ENCODE results near the gene SERPINB4.

Gene SERPINB4

DNA sequence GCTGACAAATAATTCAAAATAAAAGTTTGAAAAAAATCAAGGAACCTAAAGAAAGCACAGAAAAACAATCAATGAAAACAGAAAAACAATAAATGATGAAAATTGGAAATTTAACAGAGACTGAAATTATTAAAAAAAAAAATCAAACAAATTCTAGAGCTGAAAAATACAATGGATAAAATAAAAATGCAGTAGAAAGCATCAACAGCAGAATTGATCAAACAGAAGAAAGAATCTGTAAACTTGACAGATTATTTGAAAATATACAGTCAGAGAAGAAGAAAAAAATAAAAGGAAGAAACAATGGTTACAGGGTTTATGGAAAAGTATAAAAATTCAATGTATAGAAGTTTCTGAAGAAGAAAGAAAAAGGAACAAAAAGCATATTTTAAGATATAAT, 16.2 kb downstream of the SERPINB4 start:
- no peak for DNase-seq (ENCODE audit: low read depth)

DNA sequence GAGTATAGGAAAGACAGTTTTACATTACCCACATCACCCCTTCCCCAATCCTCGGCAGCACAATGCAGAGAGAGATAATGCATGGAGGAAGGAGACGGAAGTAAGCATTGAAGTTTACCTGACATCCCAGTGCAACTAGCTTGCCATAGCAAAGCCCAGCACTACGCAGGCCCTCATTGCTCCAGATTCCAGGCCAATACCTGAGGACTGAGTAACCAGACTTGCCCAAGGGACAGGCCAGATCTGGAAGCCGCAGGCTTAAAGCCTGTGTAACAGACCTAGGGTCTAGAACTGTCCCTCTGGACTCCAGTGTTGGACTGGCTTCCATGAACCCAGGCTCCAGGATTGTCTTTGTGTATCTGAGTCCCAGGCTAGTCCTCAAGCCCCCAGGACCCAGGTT, 17.6 kb downstream of the SERPINB4 start:
- no peak for DNase-seq (ENCODE audit: low read depth)

GRCh38 chr18:63624863-63625262, 19.2 kb downstream of the SERPINB4 start:
- no peak for DNase-seq (ENCODE audit: low read depth)

GRCh38 chr18:63619661-63620060, 24.4 kb downstream of the SERPINB4 start:
- no peak for DNase-seq (ENCODE audit: low read depth)

DNA sequence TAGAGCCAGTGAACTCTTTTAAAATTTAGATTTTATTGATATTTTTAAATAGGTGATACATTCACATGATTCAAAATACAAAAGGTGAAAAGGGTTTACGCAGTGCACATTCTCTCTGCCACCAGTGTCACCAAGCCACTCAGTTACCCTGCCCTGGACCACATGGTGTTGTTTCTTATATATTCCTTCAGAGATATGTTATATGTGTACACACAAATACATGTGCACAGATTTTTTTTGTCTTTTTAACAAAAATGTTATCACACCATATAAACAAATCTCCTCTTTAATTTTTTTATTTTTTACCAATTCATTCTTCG, 26.2 kb downstream of the SERPINB4 start:
- DNase-seq (ENCODE audit: low read depth) = no peak

DNA sequence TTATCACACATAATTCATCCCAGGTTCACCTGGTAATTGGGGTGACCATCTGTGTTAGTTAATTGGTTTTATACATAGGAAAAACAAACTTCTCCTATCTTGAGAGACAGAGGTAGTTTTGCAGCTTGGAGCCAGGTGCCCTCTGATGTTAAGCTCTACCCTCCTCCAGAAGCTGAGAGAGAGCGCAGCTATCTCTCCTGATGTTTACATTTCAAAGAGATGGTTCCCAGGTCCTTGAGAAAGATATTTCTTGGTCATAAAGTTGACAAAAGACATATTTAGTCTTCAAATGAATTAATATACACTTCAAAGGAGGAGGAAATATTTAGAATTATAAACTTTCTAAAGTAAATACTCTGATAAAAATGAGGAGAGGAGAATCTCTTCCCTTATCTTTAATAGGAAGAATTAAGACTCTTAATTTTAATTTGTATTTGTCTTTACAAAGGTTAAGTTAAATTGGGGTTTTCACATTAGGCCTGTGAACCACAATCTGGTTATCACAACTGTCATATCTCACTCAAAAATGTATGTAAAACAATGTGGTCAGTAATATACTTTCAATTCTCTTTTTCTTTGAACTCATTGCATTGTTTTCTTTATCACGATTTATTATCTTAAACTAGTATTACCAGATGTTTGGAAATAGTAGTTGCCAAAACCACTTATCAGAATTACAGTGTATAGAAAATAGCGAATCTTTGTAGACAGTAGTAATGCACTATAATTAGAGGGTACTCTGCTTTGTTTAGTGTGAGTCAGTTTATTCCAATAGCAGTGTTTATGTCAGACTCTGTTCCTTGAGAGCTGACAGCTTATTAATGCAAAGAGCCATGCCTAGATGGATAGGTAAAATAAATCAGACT, 26.8 kb downstream of the SERPINB4 start:
- DNase-seq (ENCODE audit: low read depth) = no peak

GRCh38 chr18:63613420-63613819, 30.6 kb downstream of the SERPINB4 start:
- no peak for DNase-seq (ENCODE audit: low read depth)

- DNase-seq (ENCODE audit: low read depth) = no peak
Observed at GRCh38 chr18:63606526-63606925, 37.5 kb downstream of the SERPINB4 start.

- DNase-seq (ENCODE audit: low read depth) = no peak
Observed at GRCh38 chr18:63604791-63605567, 39.1 kb downstream of the SERPINB4 start.

- no peak for DNase-seq (ENCODE audit: low read depth)
Observed at GRCh38 chr18:63603772-63604171, 40.3 kb downstream of the SERPINB4 start.

DNA sequence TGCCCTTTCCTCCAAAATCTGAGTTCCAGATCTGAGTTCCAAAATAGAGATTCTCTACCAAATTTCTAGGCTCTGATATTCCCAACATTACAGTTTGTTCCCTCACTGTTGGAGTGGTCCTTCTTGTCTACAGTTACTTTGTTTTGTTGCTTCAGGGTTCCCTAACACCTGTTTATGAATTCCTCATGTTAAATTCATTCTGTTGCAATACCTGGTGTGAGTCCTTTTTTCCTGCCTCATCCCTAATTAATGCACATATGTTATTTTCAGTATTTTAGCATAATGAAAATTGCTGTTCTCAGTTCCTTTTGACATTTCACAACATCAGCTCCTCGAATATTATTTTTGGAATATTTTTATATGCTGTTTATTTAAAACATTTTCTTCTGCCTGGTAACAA, 40.7 kb downstream of the SERPINB4 start:
- DNase-seq (ENCODE audit: low read depth) = no peak

DNA sequence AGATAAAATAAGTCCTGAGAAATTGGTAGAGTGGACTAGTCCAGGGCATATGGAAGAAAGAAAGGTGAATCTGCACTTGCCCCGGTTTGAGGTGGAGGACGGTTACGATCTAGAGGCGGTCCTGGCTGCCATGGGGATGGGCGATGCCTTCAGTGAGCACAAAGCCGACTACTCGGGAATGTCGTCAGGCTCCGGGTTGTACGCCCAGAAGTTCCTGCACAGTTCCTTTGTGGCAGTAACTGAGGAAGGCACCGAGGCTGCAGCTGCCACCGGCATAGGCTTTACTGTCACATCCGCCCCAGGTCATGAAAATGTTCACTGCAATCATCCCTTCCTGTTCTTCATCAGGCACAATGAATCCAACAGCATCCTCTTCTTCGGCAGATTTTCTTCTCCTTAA, 47.1 kb downstream of the SERPINB4 start:
- DNase-seq (ENCODE audit: low read depth) = no peak

- no peak for DNase-seq (ENCODE audit: low read depth)
Observed at GRCh38 chr18:63592471-63592870, 51.6 kb downstream of the SERPINB4 start.

DNA sequence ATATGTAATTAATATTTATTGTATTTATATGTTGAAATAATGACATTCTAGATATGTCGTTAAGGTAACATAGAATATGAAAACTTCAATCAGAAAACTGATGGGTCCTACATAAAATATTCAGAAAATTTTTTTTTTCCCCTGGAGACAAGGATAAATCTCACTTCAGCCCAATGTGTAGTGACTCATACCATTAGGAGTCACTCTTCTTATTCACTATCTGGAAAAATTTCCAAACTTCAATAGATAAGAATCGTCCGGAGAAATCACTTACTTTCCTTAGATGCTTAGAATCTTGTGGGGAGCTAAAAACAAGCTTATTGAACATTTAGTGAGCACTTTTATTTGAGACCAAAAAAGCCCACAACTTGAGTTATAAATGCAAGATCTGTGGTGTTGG, 52.3 kb downstream of the SERPINB4 start:
- DNase-seq (ENCODE audit: low read depth) = no peak

DNA sequence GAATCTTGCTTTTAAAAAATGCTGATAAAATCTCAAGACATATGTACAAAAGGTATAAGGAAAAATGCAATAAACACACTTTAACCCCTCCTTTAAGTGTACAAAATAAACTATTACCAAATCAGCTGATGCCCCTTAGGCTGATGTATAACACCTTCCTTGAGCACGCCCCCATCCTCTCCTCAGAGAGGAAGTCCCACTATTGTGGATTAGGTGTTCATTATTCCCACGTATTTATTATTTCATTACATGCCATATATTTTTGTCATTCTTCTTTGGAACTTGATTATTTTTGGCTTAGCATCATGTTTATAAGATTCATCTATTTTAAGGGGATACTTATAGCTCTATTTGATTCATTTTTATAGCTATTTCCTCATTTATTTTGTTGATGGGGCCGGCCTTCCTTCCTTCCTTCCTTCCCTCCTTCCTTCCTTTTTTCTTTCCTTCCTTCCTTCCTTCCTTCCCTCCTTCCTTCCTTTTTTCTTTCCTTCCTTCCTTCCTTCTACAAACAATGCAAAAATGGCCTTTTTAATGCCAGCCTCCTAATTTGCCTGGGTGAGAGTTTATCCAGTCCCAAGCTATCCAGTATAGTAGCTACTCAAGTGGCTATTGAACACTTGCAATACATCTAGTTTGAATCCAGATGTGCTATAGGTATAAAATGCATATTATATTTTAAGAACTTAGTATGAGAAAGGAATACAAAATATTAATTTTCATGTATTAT, 52.9 kb downstream of the SERPINB4 start:
- DNase-seq (ENCODE audit: low read depth) = no peak

DNA sequence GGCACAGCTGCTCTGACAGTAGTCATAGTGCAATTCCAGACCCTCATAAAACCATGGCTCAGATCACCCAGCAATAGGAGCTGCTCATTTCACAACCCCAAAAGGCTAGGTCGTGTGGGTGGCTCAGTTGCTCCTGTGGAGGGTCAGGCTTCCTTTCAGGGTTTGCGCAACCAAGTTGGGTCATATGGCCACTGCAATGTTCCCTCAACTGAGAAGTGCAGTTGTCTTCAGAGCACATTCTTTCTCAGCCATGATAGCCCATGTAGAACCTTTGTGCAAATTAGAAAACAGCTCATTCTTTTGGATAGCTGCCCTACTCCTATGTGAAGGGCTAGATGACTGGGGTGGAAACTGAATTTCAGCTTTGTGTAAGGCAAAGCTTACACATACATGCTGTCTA, 53.7 kb downstream of the SERPINB4 start:
- no peak for DNase-seq (ENCODE audit: low read depth)

GRCh38 chr18:63588909-63589308, 55.1 kb downstream of the SERPINB4 start:
- no peak for DNase-seq (ENCODE audit: low read depth)
